D721Med (cell line): Measurements from ENCODE around the gene PPIL6.

ENCODE experiments used
- DNase-seq: peaks from one replicate; pipeline ENCODE4 v3.0.0; 2011; ENCODE audit warnings: low spot score; ENCODE audit not compliant: insufficient read length
- FAIRE-seq: peaks from 2 replicates; lab custom pipeline; 2011; peaks lifted over from hg19 to GRCh38; lab: Jason Lieb, UNC
- TF ChIP-seq, protein P1 (sequence below): IDR thresholded peaks from 2 replicates; pipeline ENCODE4 v1.5.1; 2012; ENCODE audit warnings: mild to moderate bottlenecking, control low read depth; ENCODE audit not compliant: insufficient read depth; ENCODE audit errors: missing control alignments

The PPIL6 gene

GRCh38 chr6:109362102-109362884, 78.1 kb downstream of the PPIL6 start:
- no peak for DNase-seq
- TF ChIP-seq, protein P1, sequence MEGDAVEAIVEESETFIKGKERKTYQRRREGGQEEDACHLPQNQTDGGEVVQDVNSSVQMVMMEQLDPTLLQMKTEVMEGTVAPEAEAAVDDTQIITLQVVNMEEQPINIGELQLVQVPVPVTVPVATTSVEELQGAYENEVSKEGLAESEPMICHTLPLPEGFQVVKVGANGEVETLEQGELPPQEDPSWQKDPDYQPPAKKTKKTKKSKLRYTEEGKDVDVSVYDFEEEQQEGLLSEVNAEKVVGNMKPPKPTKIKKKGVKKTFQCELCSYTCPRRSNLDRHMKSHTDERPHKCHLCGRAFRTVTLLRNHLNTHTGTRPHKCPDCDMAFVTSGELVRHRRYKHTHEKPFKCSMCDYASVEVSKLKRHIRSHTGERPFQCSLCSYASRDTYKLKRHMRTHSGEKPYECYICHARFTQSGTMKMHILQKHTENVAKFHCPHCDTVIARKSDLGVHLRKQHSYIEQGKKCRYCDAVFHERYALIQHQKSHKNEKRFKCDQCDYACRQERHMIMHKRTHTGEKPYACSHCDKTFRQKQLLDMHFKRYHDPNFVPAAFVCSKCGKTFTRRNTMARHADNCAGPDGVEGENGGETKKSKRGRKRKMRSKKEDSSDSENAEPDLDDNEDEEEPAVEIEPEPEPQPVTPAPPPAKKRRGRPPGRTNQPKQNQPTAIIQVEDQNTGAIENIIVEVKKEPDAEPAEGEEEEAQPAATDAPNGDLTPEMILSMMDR: no peak
- FAIRE-seq: no peak

- DNase-seq: no peak
- FAIRE-seq: no peak
- TF ChIP-seq, protein P1: no peak
Measured at GRCh38 chr6:109360791-109361190, 79.6 kb downstream of the PPIL6 start.

DNA sequence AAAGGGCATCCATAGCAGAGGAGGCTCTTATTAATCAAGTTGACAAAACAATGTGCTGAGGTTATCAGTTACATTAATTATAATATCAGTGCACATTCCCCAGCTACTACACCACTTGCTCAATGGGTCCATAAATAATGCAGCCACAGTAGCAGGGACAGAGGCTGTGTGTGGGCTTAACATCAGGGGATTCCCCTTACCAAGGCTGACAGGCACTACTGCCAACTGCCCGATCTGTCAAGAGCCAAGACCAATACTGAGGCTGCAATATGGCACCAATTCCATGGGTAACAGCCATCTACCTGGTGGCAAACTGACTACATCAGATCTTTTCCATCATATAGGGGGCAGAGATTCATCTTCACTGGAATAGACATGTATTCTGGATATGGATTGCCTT, 80.1 kb downstream of the PPIL6 start:
- DNase-seq: no peak
- FAIRE-seq: no peak
- TF ChIP-seq, protein P1: no peak

DNA sequence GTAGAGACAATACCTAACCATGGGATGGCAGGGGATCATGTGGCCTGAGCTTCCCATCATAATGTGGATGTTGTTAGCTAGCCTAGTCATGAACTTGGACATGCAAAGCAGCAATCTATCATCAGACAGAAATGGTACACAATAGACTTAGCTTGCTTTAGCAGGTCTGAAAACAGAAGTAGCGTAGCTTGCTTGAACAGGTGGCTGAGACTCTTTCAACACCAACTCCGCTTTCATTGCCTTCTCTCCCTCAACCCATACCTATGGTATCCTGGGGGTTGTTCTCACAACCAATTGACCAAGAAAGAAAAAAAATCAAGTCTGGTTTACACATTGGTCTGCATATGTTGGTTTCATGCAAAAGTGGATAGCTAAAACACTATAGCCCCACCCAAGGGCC, 81.2 kb downstream of the PPIL6 start:
- FAIRE-seq (no peak), DNase-seq (no peak)
- TF ChIP-seq, protein P1: no peak

DNA sequence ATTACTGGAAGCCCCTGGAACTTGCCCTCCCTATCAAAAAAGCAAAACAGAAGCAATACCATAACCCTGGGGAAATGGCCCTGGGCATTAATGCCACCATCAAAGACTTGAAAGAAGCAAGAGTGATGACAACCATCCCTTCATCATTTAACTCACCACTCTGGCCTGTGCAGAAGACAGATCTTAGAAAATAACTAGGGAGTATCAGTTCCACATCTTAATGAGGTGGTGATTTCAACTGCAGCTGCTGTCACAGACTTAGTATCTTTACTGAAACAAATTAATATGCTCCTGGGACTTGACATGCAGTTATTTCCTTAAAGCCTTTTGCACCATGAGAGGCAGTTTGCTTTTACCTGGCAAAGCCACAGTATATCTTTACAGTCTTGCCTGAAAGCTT, 82.2 kb downstream of the PPIL6 start:
- no peak for DNase-seq
- TF ChIP-seq, protein P1: no peak
- no peak for FAIRE-seq

GRCh38 chr6:109356237-109356636, 84.2 kb downstream of the PPIL6 start:
- TF ChIP-seq, protein P1: no peak
- FAIRE-seq (no peak), DNase-seq (no peak)
